ENCODE data around the gene CBLN1.

Gene CBLN1

DNA sequence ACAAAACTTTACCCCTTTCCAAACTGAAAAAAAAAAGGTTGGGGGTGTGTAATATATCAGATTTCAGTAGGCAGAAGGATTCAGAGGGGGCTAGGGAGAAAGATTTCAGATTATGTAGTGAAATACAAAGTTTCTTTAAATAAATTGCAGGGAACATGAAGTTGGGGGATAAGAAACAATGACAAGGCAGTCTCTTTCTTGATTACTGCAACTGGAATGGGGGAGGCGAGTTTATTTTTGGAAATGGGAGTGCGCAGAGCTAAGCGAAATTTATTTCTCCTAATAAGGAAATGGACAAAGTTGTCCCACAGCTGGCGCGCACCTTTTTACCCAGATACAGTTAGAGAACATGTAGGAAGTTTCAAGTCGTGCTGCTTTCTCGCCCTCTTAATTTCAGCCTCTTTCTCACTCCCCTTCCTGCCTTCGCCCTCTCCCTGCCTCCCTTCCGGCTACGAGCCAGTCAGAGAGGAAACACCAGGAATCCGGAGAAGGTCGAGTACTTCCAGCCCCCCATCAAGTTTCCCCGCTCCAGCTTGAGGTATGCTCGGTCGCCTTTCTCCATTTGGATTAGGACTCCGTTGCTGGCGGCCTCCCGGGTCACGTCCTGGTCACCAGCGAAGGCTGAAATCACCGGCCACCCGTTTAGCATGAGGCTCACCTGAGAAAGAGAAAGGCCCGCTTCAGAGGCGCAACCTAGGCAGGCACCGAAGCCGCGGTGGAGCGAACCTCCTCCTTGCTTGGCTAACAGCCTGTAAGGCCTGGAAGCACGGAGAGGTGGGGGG lies 2.5 kb downstream of the CBLN1 start:
- no peak for DNase-seq (ENCODE audit: low read depth)
- no peak overlapping the region for H3K4me3 ChIP-seq (ENCODE audit: control insufficient read depth, low read depth, low read length)

GRCh38 chr16:49278567-49278827 lies 3.1 kb downstream of the CBLN1 start:
- no peak for DNase-seq (ENCODE audit: low read depth)
- TF ChIP-seq CTCF (IDR thresholded peaks at IDR 0.05; ENCODE audit: control insufficient read depth, insufficient read depth, low read depth, low read length, missing control alignments): no peak
- no peak overlapping the region for H3K4me3 ChIP-seq (ENCODE audit: control insufficient read depth, low read depth, low read length)

More for the DNA sequence above, 2.5 kb downstream of the CBLN1 start:
- no peak for TF ChIP-seq CTCF (IDR thresholded peaks at IDR 0.05; ENCODE audit: control insufficient read depth, insufficient read depth, low read depth, low read length, missing control alignments)

DNA sequence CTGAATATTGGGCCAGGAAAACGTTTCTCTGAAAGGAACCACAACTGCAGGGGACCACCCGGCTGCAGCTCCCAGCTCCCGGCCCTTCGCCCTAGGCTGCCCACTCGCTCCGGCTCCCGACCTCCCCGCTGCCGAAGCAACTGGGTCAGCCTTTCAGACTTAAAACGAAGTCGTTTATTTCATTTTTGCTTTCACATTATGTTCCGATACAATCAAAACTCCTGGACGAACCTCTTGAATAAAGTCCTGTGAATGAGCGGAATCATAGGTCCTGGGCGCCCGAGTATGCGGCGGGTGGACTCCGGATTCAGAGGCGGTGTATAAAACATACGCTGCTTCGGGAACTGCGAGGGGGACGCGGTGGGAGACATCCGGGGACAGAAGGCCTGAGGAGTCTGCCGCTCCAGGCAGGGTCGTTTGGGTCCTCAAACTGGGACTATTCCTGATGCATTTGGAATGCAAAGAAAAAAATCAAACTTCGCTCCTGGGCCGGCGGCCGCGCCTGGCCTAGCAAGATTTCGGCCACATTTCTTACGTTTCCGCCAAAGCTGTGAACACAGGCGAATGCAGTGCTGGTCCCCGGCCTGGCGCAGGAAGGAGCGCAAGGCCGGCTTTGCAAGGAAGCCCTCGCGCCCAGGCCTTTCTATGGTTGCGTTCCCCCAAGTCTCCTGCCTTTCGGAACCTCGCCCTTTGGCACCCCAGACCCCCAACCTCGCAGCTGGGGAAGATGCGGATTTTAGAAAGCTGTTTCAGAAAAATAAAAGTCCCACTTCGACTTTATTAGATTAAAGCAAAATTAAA lies 3.7 kb downstream of the CBLN1 start:
- no peak overlapping the region for H3K4me3 ChIP-seq (ENCODE audit: control insufficient read depth, low read depth, low read length)
- no peak for DNase-seq (ENCODE audit: low read depth)
- TF ChIP-seq CTCF (IDR thresholded peaks at IDR 0.05; ENCODE audit: control insufficient read depth, insufficient read depth, low read depth, low read length, missing control alignments): no peak

DNA sequence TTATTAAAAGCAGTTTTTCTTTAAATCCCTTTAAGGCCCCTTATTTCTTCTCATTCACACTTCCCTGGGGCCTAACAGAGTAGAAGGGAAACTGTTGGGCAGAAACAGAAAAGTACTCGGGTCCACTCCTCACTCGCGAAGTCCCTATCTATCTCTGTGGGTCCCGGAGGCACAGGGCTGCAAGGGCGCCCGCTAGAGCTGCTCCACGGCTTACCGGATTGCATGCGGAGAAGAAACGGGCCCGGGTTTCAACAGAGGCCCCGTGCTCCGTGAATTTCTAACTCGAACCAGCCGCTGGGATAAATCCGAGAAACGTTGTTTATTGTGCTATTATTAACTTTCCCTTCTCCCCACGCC lies 4.3 kb downstream of the CBLN1 start:
- TF ChIP-seq CTCF (IDR thresholded peaks at IDR 0.05; ENCODE audit: control insufficient read depth, insufficient read depth, low read depth, low read length, missing control alignments): no peak
- H3K4me3 ChIP-seq (ENCODE audit: control insufficient read depth, low read depth, low read length): no peak overlapping the region
- no peak for DNase-seq (ENCODE audit: low read depth)

- no peak for TF ChIP-seq CTCF (IDR thresholded peaks at IDR 0.05; ENCODE audit: control insufficient read depth, insufficient read depth, low read depth, low read length, missing control alignments)
- no peak for DNase-seq (ENCODE audit: low read depth)
- no peak overlapping the region for H3K4me3 ChIP-seq (ENCODE audit: control insufficient read depth, low read depth, low read length)
Observed at GRCh38 chr16:49276646-49277385, 4.8 kb downstream of the CBLN1 start.

GRCh38 chr16:49275870-49276269 lies 5.8 kb downstream of the CBLN1 start:
- DNase-seq (ENCODE audit: low read depth): no peak
- TF ChIP-seq CTCF (IDR thresholded peaks at IDR 0.05; ENCODE audit: control insufficient read depth, insufficient read depth, low read depth, low read length, missing control alignments): no peak
- no peak overlapping the region for H3K4me3 ChIP-seq (ENCODE audit: control insufficient read depth, low read depth, low read length)

Data from AG09309 (cell line).